ENCODE data around the gene COG7. TPM values are rescaled to one million over a fixed set of nuclear protein-coding genes. Genes with fewer than 3 reads are reported as not detected.
A peak's percentile ranks its signal among the peaks of the same experiment; 100 is the strongest.
"Not testable (repeated sequence)": the region's sequence is repeated elsewhere in the genome, so short reads cannot be mapped to it uniquely, and the experiment has no call there.

The COG7 gene
- polyA plus RNA-seq, 1 donor from 2014 or later, result 7.1 TPM

GRCh38 chr16:23391381-23392222, 61.4 kb downstream of the COG7 start:
- Mint-ChIP-seq H3K27ac (peak overlapping the region in 1 of 3 donors; percentile 27), H3K9me3 (no peaks in the 10 kb centered on the region), H3K4me3 (no peak overlapping the region), H3K4me1 (no peaks in the 10 kb centered on the region), H3K27me3 (no peaks in the 10 kb centered on the region), H3K36me3 (peaks cover 6% of the 10 kb centered on the region)

- H3K27me3 Mint-ChIP-seq, H3K27ac Mint-ChIP-seq, H3K4me3 Mint-ChIP-seq, H3K9me3 Mint-ChIP-seq, H3K36me3 Mint-ChIP-seq, H3K4me1 Mint-ChIP-seq: not testable (repeated sequence)
Observed at GRCh38 chr16:23389936-23390335, 63.1 kb downstream of the COG7 start.

GRCh38 chr16:23389201-23389600, 63.8 kb downstream of the COG7 start:
- Mint-ChIP-seq H3K27me3 (no peaks in the 10 kb centered on the region), H3K4me3 (no peak overlapping the region), H3K9me3 (no peaks in the 10 kb centered on the region), H3K36me3 (peaks cover 6% of the 10 kb centered on the region), H3K4me1 (no peaks in the 10 kb centered on the region), H3K27ac (peak overlapping the region in 1 of 3 donors; percentile 85)

GRCh38 chr16:23388786-23389185, 64.2 kb downstream of the COG7 start:
- Mint-ChIP-seq H3K27me3 (no peaks in the 10 kb centered on the region), H3K27ac (peak overlapping the region in 1 of 3 donors; percentile 85), H3K36me3 (peaks cover 6% of the 10 kb centered on the region), H3K4me1 (no peaks in the 10 kb centered on the region), H3K4me3 (no peak overlapping the region), H3K9me3 (no peaks in the 10 kb centered on the region)

GRCh38 chr16:23387666-23388065, 65.3 kb downstream of the COG7 start:
- H3K9me3 Mint-ChIP-seq, result no peaks in the 10 kb centered on the region
- H3K36me3 Mint-ChIP-seq, result peaks cover 2% of the 10 kb centered on the region
- H3K4me3 Mint-ChIP-seq, result no peak overlapping the region

GRCh38 chr16:23385441-23385840, 67.5 kb downstream of the COG7 start:
- Mint-ChIP-seq H3K27ac (no peak overlapping the region), H3K36me3 (no peaks in the 10 kb centered on the region), H3K4me1 (no peaks in the 10 kb centered on the region), H3K4me3 (no peak overlapping the region), H3K9me3 (no peaks in the 10 kb centered on the region), H3K27me3 (no peaks in the 10 kb centered on the region)

More at GRCh38 chr16:23387666-23388065, 65.3 kb downstream of the COG7 start:
- no peak overlapping the region for H3K27ac Mint-ChIP-seq
- H3K27me3 Mint-ChIP-seq, result no peaks in the 10 kb centered on the region
- H3K4me1 Mint-ChIP-seq, result no peaks in the 10 kb centered on the region

- Mint-ChIP-seq H3K4me1 (no peaks in the 10 kb centered on the region), H3K36me3 (no peaks in the 10 kb centered on the region), H3K27me3 (peaks cover under 1% of the 10 kb centered on the region), H3K4me3 (no peak overlapping the region), H3K27ac (no peak overlapping the region), H3K9me3 (no peaks in the 10 kb centered on the region)
Observed at GRCh38 chr16:23384878-23385277, 68.1 kb downstream of the COG7 start.

GRCh38 chr16:23383881-23384280, 69.1 kb downstream of the COG7 start:
- Mint-ChIP-seq H3K27ac (no peak overlapping the region), H3K4me3 (no peak overlapping the region)

GRCh38 chr16:23382279-23382678, 70.7 kb downstream of the COG7 start:
- Mint-ChIP-seq H3K4me3 (no peak overlapping the region), H3K4me1 (no peaks in the 10 kb centered on the region), H3K27me3 (peaks cover 1% of the 10 kb centered on the region), H3K36me3 (no peaks in the 10 kb centered on the region), H3K27ac (no peak overlapping the region), H3K9me3 (no peaks in the 10 kb centered on the region)

More at GRCh38 chr16:23383881-23384280, 69.1 kb downstream of the COG7 start:
- Mint-ChIP-seq H3K36me3 (no peaks in the 10 kb centered on the region), H3K27me3 (peaks cover 1% of the 10 kb centered on the region), H3K4me1 (no peaks in the 10 kb centered on the region), H3K9me3 (no peaks in the 10 kb centered on the region)

GRCh38 chr16:23381702-23382101, 71.3 kb downstream of the COG7 start:
- not testable (repeated sequence) for H3K4me3 Mint-ChIP-seq, H3K4me1 Mint-ChIP-seq, H3K27me3 Mint-ChIP-seq, H3K36me3 Mint-ChIP-seq, H3K9me3 Mint-ChIP-seq, H3K27ac Mint-ChIP-seq

- Mint-ChIP-seq H3K36me3 (no peaks in the 10 kb centered on the region), H3K4me1 (no peaks in the 10 kb centered on the region), H3K9me3 (no peaks in the 10 kb centered on the region), H3K4me3 (no peak overlapping the region), H3K27me3 (peaks cover 1% of the 10 kb centered on the region), H3K27ac (no peak overlapping the region)
Observed at GRCh38 chr16:23380501-23380951, 72.5 kb downstream of the COG7 start.

GRCh38 chr16:23379707-23380106, 73.3 kb downstream of the COG7 start:
- no peaks in the 10 kb centered on the region for H3K36me3 Mint-ChIP-seq
- H3K27me3 Mint-ChIP-seq, result peaks cover 1% of the 10 kb centered on the region
- no peaks in the 10 kb centered on the region for H3K9me3 Mint-ChIP-seq
- H3K4me3 Mint-ChIP-seq, result no peak overlapping the region
- H3K27ac Mint-ChIP-seq, result no peak overlapping the region
- no peaks in the 10 kb centered on the region for H3K4me1 Mint-ChIP-seq

- Mint-ChIP-seq H3K27ac (no peak overlapping the region), H3K4me1 (no peaks in the 10 kb centered on the region), H3K9me3 (no peaks in the 10 kb centered on the region), H3K36me3 (no peaks in the 10 kb centered on the region), H3K27me3 (peaks cover 1% of the 10 kb centered on the region), H3K4me3 (no peak overlapping the region)
Observed at GRCh38 chr16:23378921-23379320, 74.1 kb downstream of the COG7 start.

GRCh38 chr16:23378256-23378655, 74.7 kb downstream of the COG7 start:
- Mint-ChIP-seq H3K9me3 (no peaks in the 10 kb centered on the region), H3K4me3 (no peak overlapping the region), H3K36me3 (no peaks in the 10 kb centered on the region), H3K27ac (no peak overlapping the region), H3K27me3 (peaks cover 1% of the 10 kb centered on the region), H3K4me1 (no peaks in the 10 kb centered on the region)

GRCh38 chr16:23377071-23377931, 75.7 kb downstream of the COG7 start:
- no peaks in the 10 kb centered on the region for H3K4me1 Mint-ChIP-seq
- peaks cover 1% of the 10 kb centered on the region for H3K27me3 Mint-ChIP-seq
- H3K4me3 Mint-ChIP-seq, result no peak overlapping the region
- H3K9me3 Mint-ChIP-seq, result no peaks in the 10 kb centered on the region
- H3K27ac Mint-ChIP-seq, result no peak overlapping the region
- no peaks in the 10 kb centered on the region for H3K36me3 Mint-ChIP-seq
